HUES48 (cell line): ENCODE data around the gene USH2A.

Source experiments
- H3K27ac ChIP-seq: one replicate; pipeline ENCODE4 v1.7.0; 2013; ENCODE audit warnings: low read depth, low read length, inconsistent platforms
- H3K27me3 ChIP-seq: 2 replicates; pipeline ENCODE4 v1.6.1; 2013; ENCODE audit warnings: mild to moderate bottlenecking, low read length; ENCODE audit not compliant: control insufficient read depth, insufficient read depth
- H3K36me3 ChIP-seq: 2 replicates; pipeline ENCODE4 v1.6.1; 2013; ENCODE audit warnings: low read length; ENCODE audit not compliant: control insufficient read depth, insufficient read depth
- H3K4me1 ChIP-seq: 2 replicates; pipeline ENCODE4 v1.6.1; 2013; ENCODE audit warnings: mild to moderate bottlenecking, low read length; ENCODE audit not compliant: control insufficient read depth, insufficient read depth
- H3K4me3 ChIP-seq: 2 replicates; pipeline ENCODE4 v1.5.1; 2013; ENCODE audit warnings: mild to moderate bottlenecking, low read depth, low read length
- H3K9ac ChIP-seq: 2 replicates; pipeline ENCODE4 v1.6.1; 2013; ENCODE audit warnings: mild to moderate bottlenecking, low read depth, low read length, moderate library complexity
- H3K9me3 ChIP-seq: 2 replicates; pipeline ENCODE4 v1.6.1; 2013; ENCODE audit warnings: low read length; ENCODE audit not compliant: control insufficient read depth, insufficient read depth

The USH2A gene

GRCh38 chr1:216330262-216330661, 93.0 kb downstream of the USH2A start:
- Histone ChIP-seq H3K4me1 (no peaks in the 10 kb centered on the region), H3K9me3 (no peaks in the 10 kb centered on the region), H3K36me3 (no peaks in the 10 kb centered on the region), H3K27me3 (no peaks in the 10 kb centered on the region), H3K4me3 (no peak overlapping the region), H3K9ac (no peak overlapping the region), H3K27ac (no peak overlapping the region)

GRCh38 chr1:216325946-216326345, 97.3 kb downstream of the USH2A start:
- Histone ChIP-seq H3K27me3 (no peaks in the 10 kb centered on the region), H3K9me3 (no peaks in the 10 kb centered on the region), H3K36me3 (no peaks in the 10 kb centered on the region), H3K27ac (no peak overlapping the region), H3K4me1 (no peaks in the 10 kb centered on the region), H3K9ac (no peak overlapping the region), H3K4me3 (no peak overlapping the region)

DNA sequence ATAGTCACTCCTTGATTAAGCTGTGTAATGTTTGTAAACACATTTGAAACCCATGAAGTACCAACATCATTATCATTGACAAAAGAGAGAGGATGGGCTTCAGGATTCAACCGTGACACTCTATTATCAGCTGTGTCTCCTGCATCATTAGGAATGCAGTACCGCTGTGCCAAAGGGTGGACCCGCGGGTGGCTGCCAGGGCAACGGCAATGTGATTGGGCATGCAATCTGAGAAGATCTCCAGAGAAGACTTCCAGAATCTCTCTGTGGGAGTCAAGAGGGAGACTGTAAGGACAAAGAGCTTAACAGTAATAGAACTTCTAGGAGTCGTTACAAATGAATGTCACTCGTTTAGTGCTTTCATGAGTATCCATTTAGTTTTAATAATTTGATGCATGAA, 97.9 kb downstream of the USH2A start:
- Histone ChIP-seq H3K4me1 (no peaks in the 10 kb centered on the region), H3K27ac (no peak overlapping the region), H3K4me3 (no peak overlapping the region), H3K9me3 (no peaks in the 10 kb centered on the region), H3K9ac (no peak overlapping the region), H3K36me3 (no peaks in the 10 kb centered on the region), H3K27me3 (no peaks in the 10 kb centered on the region)

DNA sequence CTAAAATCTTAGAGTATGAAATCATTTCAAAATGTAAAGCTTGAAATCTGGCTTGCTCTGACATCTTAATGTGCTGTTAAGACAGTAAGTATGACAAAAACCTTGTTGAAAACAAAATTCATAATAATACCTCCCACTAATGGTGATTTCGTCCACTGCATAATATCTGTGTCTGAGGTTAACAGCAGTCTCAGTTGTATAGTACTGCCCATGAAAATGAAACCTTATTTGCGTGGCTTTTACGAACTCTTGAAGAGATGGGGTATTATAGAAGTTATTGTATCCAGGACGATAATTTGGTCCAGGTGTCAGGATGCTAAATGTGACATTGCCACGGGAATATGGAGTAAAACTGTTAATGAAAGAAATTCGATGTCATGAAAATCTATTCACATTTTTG, 99.9 kb downstream of the USH2A start:
- Histone ChIP-seq H3K9me3 (no peaks in the 10 kb centered on the region), H3K9ac (no peak overlapping the region), H3K4me1 (no peaks in the 10 kb centered on the region), H3K27ac (no peak overlapping the region), H3K36me3 (no peaks in the 10 kb centered on the region), H3K27me3 (no peaks in the 10 kb centered on the region), H3K4me3 (no peak overlapping the region)

GRCh38 chr1:216314379-216315095, 108.7 kb downstream of the USH2A start:
- no peaks in the 10 kb centered on the region for H3K4me1 ChIP-seq
- H3K27me3 ChIP-seq = no peaks in the 10 kb centered on the region
- H3K27ac ChIP-seq = no peak overlapping the region
- H3K4me3 ChIP-seq = no peak overlapping the region
- no peaks in the 10 kb centered on the region for H3K9me3 ChIP-seq
- H3K9ac ChIP-seq = no peak overlapping the region
- no peaks in the 10 kb centered on the region for H3K36me3 ChIP-seq

- H3K4me3 ChIP-seq = no peak overlapping the region
- no peaks in the 10 kb centered on the region for H3K4me1 ChIP-seq
- no peaks in the 10 kb centered on the region for H3K9me3 ChIP-seq
- H3K27me3 ChIP-seq = no peaks in the 10 kb centered on the region
- no peak overlapping the region for H3K27ac ChIP-seq
- no peaks in the 10 kb centered on the region for H3K36me3 ChIP-seq
- no peak overlapping the region for H3K9ac ChIP-seq
These were observed 112.5 kb downstream of the USH2A start for GRCh38 chr1:216310776-216311175.

GRCh38 chr1:216306830-216307229, 116.4 kb downstream of the USH2A start:
- H3K9me3 ChIP-seq = no peaks in the 10 kb centered on the region
- no peaks in the 10 kb centered on the region for H3K27me3 ChIP-seq
- H3K4me1 ChIP-seq = no peaks in the 10 kb centered on the region
- no peaks in the 10 kb centered on the region for H3K36me3 ChIP-seq
- H3K9ac ChIP-seq = no peak overlapping the region
- H3K27ac ChIP-seq = no peak overlapping the region
- H3K4me3 ChIP-seq = no peak overlapping the region

- H3K9ac ChIP-seq = no peak overlapping the region
- H3K4me3 ChIP-seq = no peak overlapping the region
- H3K36me3 ChIP-seq = no peaks in the 10 kb centered on the region
- H3K27me3 ChIP-seq = no peaks in the 10 kb centered on the region
- no peaks in the 10 kb centered on the region for H3K4me1 ChIP-seq
- H3K9me3 ChIP-seq = no peaks in the 10 kb centered on the region
- H3K27ac ChIP-seq = no peak overlapping the region
These were observed 119.6 kb downstream of the USH2A start for GRCh38 chr1:216303690-216304089.

GRCh38 chr1:216293683-216294082, 129.6 kb downstream of the USH2A start:
- no peak overlapping the region for H3K9ac ChIP-seq
- H3K4me1 ChIP-seq = no peaks in the 10 kb centered on the region
- no peaks in the 10 kb centered on the region for H3K27me3 ChIP-seq
- no peak overlapping the region for H3K27ac ChIP-seq
- no peak overlapping the region for H3K4me3 ChIP-seq
- H3K9me3 ChIP-seq = no peaks in the 10 kb centered on the region
- no peaks in the 10 kb centered on the region for H3K36me3 ChIP-seq

DNA sequence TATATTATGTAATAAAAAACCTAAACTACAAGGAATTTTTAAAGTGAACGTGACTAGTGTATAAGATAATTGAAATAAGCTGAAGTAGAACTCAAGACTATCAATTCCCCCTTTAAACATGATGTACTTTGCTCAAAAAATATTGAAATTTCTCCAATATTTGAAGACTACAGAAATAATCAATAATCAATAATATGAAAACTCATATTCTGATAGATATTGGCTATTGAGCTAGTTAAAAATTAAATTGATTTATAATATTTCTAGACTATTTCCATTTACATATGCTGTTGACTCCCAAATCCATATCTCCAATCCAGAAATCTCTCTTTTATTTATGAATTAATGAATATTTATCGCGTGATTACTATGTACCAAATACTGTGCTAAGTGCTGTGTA, 133.2 kb downstream of the USH2A start:
- H3K9me3 ChIP-seq = peaks cover 11% of the 10 kb centered on the region
- H3K4me1 ChIP-seq = no peaks in the 10 kb centered on the region
- no peaks in the 10 kb centered on the region for H3K36me3 ChIP-seq
- no peak overlapping the region for H3K27ac ChIP-seq
- H3K9ac ChIP-seq = no peak overlapping the region
- H3K4me3 ChIP-seq = no peak overlapping the region
- H3K27me3 ChIP-seq = no peaks in the 10 kb centered on the region

DNA sequence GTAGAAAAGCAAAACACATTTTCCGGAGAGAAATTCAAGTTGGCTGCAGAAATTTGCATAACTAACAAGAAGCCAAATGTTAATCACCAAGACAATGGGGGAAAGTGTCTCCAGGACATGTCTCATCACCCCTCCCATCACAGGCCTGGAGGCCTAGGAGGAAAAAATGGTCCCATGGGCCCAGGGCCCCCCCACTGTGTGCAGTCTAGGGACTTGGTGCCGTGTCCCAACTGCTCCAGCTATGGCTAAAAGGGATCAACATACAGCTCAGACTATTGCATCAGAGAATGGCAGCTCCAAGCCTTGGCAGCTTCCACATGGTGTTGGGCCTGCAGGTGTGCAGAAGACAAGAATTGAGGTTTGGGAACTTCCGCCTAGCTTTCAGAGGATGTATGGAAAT, 138.2 kb downstream of the USH2A start:
- Histone ChIP-seq H3K9ac (no peak overlapping the region), H3K36me3 (no peaks in the 10 kb centered on the region), H3K9me3 (peaks cover 19% of the 10 kb centered on the region), H3K4me1 (no peaks in the 10 kb centered on the region), H3K27me3 (no peaks in the 10 kb centered on the region), H3K4me3 (no peak overlapping the region), H3K27ac (no peak overlapping the region)
